Fibroblast of gingiva (primary cell): ENCODE data around the gene SYNJ2.

ENCODE experiments used
- DNase-seq: peaks from one replicate; pipeline ENCODE4 v3.0.0-alpha.2; 2011; ENCODE audit warnings: low read depth

SYNJ2 gene

DNA sequence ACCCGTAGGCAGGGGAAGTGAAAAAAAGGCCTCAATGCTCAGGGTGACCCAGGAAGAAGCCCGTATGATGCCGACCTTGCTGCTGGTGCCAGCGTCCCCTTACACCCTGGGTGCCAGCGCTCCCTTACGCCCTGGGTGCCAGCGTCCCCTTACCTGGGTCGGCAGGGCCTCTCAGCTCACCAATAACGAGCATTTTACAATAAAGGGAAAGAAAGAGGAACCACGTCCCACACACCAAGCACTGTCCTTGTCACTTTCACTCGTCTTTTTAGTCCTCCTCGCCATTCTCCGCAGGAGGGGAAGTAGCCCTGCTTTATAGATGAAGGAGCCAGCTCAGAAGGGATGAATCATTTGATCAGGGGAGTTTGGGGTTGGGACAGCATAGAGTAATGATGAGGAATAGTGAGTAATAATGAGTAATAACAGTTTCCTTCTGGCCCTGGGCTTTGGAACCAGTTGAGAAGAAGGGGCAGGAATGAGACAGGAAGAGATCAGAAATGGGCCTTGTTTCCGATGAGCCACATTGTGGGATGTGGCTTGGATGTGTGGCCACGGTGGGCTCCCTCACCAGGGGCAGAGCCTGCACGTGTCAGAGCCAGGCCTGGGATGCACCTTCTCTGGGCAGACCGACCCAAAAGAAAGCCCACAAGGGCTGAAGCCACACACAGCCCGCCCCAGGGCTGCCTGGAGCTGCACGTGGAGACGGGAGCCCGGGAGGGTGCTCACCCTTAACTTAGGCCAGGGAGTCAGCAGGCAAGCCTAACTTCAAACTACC lies 75.7 kb downstream of the SYNJ2 start:
- peak; percentile 91 for DNase-seq

DNA sequence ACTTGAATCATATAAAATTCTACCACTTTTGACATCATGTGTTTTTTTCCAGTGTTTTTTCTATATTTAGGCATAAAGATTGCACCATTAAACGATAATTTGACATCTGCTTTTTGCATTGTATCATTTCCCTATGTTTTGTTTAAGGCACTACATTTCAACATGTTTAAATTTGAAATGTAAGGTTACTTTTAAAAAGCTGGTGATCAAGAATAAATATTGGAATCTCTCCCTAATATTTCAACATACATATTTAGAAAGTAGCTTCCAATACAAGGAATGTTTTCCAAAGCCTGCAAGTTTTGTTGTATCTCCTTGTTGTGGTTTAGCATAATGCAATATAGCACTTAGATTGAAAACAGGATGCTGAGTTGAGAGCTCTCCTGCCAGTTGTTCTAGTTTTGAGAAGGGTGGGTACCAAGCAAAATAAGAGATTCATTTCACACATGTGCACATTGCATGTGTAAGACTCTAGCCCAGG lies 76.5 kb downstream of the SYNJ2 start:
- peak; percentile 94 for DNase-seq

DNA sequence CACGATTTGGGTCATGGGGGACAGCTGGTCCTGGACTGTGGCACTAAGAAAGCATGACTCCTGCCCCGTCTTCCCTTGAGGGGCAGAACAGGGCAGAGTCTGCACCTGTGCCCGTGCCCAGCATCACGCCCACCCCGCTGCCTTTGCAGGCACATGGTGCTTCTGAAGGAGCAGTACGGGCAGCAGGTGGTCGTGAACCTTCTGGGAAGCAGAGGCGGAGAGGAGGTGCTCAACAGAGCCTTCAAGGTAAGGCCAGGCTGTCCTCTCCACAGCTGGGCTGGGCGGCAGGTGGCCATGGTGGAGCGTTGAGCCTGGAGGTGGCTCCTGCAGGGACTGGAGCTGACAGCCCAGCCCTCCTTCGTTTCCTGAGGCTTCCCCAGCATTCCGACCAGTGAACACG lies 77.4 kb downstream of the SYNJ2 start:
- no peak for DNase-seq

DNA sequence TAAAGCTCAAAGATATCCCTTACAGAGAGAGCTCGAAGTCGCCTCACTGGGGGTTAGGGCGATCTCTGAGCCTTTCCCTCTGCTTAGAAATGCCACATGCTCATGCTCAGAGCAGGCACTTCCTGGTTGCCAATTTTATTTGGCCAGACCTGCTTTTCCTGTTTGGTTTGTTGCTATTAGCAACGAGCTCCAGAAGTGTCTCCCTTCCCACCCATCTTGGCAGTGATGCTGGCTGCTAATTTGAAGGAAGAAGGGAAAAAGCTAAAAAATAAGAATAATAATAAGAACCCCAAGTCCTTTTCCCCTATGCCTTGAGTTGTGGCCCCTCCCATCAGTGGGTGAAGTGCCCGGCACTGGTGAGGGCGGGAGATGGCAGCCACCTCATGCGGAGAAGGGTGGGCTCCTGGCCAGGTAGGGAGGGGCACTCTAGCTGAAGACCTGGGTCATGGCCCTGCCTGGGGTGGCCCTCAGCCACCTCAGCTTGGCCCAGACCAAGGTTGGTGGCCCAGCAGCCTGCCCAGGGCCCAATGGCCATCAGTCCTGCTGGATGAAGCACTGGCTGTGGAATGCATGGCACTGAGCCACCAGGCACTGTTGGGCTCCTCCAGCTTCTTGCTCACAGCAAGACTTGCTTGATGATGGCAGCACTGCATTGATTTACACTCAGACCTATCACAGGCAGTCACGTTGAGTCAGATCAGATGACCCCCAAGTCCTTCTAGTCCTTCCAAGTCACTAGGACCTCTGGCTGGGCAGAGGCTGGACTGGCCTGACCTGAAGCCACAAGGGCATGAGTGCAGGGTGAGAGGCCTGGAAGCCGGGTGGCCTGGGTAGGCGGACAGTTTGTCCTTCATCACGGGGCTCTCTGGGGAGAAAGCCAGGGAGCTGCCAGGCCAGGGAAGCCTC lies 79.0 kb downstream of the SYNJ2 start:
- peak; percentile 95 for DNase-seq

DNA sequence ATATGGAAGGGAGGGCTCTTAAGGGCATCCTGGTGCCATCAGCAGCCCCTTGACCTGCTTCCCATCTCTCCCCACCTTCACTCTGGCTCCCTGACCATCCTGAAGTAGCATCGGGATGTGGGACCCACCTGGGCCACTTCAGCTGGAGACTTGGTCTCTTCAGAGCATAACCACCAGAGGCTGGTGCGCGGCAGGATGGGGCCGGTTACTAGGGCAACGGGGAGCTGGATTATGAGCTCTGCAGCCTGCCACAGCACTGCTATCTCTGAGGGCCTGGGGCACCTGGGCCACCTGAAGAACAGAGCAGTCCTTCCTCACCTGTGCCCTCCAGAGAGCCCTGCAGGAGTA lies 79.7 kb downstream of the SYNJ2 start:
- DNase-seq, result no peak

DNA sequence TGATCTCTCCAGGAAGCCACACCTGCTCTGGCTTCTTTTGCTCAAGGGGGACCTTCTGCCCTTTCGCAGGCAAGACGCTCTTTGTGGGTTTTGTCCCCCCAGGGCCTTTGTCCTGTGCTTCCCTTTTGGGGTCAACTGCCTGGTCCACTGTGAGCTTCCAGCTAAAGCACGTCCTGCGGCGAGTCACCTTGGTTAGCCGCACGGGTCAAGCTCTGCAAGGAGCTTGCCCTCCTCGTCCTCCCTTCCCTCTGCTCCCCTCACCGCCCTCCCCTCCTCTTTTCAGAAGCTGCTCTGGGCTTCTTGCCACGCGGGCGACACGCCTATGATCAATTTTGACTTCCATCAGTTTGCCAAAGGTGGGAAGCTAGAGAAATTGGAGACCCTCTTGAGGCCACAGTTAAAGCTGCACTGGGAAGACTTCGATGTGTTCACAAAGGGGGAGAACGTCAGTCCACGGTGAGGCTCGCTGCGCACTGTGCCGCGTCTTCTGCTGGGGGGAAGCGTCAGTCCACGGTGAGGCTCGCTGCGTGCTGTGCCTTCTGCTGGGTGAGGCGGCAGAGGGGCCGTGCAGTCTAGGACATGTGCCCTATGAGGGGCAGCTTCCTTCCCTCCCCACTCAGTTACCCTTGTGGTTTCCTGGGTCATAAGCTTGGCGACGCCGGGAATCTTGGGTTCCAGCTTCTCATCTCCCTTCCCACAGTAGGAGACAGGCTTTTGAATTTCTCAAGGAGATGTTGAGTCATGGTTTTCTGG lies 80.2 kb downstream of the SYNJ2 start:
- peak; percentile 50 for DNase-seq

DNA sequence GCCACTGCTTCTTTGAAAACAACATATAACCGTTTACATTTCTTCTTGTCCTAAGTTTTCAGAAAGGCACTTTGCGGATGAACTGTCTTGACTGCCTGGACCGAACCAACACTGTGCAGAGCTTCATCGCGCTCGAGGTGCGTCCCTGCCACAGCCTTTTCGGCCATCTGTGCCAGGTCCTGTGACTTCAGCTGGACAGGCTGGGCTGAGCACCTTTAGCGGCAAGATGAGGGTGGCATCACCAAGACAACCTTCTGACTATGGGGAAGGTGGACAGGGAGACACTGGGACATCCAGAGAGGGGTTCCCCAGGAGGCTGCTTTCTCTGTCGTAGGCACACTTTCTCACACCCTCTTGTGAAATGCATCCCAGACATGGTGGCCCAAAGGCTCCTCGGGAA lies 82.1 kb downstream of the SYNJ2 start:
- no peak for DNase-seq

DNA sequence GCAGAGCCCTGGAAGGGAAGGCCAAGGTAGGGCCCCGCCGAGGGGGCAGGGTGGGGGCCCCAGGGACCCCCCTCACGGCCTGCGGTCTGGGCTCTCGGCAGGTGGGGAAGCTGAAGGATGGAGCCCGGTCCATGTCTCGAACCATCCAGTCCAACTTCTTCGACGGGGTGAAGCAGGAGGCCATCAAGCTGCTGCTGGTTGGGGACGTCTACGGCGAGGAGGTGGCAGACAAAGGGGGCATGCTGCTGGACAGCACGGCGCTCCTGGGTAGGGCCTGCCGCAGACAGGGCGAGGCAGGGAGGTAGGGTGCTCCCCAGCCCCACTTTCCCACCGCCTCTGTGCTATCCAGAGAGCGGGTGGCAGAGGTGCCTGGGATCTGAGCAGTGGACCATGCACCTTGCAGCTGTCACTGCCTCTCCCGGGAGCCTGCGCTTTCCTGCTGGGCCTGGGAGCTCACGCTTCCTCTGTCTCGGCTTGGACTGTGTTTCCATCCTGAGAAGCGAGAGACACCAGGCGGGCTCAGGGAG lies 83.1 kb downstream of the SYNJ2 start:
- no peak for DNase-seq

DNA sequence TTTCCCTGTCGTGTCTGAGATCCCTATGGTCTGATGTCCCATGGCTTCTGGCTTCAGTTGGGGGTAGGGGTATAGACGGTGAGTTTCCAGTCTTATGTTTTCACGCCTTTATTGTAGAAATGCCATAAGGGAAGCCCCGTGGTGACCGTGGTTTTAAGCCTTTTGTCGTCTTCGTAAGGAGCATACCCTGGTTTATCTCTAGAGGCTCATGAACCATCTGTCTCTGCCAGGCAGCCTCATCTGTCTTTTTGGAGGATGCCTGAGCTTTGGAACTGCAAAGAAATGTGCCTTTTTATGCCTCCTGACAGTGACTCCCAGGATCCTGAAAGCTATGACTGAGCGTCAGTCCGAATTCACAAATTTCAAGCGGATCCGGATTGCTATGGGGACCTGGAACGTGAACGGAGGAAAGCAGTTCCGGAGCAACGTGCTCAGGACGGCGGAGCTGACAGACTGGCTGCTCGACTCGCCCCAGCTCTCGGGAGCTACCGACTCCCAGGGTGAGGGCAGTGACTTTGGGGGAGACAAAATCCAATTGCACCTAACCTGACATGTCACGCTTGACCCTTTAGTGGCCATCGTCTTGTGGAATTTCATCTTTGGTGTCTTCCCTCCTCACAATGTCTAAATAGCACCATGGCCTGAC lies 84.6 kb downstream of the SYNJ2 start:
- DNase-seq, result no peak

DNA sequence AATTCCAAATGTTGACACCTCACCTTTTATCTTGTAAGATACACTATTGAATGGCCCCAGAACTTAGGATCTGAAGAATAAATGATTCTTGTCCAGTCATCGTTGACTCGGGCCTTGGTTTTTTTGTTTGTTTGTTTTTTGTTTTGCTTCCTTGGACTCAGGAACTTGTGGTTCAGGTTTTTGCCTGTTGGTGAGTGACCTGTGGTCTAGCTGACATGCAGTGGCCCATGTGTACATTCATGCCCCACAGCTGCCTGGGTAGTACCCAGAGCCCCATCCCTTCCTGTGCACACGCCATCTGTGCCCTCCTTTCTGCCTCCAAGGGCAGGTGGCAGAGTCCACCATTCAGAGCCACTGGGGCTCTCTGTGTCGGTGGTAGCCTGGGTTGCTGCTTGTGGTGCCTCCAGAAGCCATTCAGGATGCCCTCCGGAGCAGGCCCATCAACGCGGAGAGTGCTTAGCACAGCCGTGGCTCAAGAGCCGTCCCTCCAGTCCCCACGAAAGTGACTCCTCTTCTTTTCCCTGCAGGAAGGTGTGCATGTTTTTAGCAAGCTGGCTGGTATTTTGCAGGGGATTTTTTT lies 85.9 kb downstream of the SYNJ2 start:
- no peak for DNase-seq

DNA sequence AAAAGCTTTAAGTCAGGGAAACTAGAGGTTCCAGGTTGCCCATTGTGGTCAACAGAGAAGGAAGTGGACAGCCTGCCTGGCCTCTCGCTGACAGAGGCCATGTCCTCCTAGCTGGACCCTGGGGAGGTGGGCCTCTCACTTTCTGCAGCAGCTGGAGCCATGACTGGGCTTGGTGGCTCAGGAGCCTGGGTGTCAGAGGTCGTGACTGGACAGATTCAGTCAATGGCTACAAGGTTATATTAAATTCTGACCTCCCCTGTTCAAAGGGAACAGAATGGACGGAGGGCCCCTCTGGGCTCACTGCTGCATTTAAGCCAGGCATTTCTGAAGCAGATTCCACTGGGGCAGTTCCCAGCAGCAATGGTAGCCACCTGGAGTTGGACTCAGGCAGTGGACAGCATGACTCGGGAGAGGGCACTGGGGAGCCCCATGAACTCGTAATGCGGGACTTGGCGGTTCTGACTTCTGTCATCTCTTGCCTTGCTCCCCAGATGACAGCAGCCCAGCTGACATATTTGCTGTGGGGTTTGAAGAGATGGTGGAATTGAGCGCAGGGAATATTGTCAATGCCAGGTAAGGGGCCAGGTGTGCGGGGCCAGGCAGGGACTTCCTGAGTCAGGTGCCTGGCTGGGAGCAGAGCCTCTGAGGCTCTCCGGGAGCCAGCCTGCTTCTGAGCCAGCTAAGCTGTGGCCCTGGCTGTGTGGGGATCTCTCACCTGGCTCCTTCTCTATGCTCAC lies 86.7 kb downstream of the SYNJ2 start:
- no peak for DNase-seq

DNA sequence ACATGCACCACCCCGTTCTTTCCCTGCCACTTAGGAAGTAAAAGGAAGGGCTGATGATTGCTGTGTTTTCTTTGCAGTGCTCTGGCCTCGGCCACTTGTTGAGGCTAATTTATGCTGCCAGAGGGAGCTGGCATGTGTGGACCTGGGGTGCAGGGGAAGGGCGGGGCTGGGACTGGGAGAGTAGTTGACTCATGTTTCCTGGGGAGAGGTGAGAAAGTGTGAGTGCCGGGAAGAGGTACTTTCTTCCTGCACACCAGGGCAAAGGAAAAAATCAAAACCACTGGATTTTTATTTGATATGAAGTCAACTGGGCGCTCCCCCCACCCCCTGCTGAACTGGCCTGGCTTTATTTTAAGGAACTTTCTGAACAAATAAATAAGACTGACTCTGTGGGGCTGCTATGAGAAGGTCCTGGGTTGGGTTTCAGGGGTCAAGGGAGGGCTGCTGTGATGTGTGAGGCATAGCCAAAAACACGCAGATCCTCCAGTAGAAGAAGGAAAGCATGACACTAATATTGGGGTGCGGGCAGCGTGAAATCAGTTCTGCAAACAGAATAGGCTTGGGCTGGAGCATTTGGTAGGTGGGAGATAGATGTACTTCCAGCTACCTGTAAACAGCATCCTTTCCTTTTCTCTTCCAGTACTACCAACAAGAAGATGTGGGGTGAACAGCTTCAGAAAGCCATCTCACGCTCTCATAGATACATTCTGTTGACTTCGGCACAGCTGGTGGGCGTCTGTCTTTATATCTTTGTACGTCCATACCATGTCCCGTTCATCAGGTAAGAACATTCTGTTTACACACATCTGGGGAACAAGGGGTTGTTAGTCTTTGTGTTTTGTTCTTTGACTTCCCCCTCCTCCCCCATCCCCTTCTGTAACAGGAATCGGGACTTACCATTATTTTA lies 87.5 kb downstream of the SYNJ2 start:
- DNase-seq, result no peak

DNA sequence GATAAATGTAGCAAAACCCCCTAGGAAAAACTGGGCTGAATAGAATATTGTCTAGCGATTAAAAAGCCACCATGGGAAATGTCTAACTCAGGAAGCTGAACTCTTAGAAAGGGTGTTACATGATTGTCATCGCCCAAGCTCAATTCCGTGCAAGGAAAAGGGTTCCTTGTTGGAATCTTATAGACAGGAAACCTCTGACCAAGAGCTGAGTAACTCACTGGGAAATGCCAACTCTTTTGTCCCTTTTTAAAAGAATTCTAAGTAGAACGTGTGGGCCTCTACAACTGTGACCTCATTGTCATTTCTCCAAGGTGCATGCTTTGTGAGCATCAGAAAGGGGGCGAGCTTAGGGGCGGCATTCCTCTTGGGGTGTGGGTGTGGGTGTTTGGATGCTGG lies 88.1 kb downstream of the SYNJ2 start:
- DNase-seq, result no peak

DNA sequence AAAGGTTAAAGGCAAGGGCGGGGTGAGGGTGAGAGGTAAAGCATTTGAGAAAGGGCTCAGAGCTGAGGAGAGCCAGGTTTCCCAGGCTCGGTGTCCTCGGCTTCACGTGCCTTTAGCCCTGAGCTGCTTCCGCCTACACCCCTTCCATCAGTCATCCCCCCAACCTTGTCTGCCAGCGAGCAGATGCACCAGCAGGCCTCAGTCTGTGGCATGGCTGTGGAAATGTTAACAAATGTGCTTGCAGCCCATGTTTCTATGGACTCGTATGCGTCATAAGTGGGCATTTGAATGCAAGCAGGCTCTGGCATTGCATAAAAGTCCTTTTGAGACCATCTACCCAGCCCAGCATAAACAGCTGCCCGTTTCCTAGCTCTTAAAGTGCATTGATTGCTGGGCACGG lies 88.8 kb downstream of the SYNJ2 start:
- no peak for DNase-seq

DNA sequence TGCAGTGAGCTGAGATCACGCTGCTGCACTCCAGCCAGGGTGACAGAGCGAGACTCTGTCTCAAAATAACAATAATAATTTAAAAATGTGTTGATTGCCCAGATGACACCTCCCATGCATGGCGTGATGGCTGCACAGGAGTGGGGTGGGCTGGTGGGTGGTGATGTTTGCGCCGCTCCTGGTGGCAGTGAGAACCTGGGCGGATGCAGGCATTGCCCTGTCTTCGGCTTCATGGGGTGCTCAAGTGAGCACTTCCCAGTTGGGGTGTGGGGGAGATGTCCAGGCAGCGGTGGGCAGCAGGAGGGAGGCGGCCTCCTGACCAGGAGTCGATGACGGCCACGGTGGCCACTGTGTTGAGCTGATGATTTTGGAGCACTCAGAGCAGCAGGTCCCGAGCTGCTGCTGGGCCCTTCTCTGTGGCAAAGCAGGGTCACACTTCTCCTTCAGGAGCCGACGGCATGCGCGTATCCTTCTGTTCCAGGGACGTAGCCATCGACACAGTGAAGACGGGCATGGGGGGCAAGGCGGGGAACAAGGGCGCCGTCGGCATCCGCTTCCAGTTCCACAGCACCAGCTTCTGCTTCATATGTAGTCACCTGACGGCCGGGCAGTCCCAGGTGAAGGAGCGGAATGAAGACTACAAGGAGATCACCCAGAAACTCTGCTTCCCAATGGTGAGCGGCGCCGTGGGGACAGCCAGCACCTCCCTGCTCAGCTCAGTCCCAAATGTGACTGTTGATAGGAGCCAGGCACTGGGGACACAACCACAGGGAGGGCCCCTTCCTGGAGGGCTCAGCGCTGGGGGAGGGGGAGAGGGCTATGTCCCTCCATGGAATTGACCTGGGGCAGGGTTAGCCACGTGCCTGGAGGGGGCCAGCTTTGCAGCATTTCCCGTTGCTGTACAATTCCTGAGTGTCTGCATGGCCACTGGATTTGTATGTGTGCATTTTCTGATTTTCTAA lies 89.7 kb downstream of the SYNJ2 start:
- DNase-seq, result no peak

DNA sequence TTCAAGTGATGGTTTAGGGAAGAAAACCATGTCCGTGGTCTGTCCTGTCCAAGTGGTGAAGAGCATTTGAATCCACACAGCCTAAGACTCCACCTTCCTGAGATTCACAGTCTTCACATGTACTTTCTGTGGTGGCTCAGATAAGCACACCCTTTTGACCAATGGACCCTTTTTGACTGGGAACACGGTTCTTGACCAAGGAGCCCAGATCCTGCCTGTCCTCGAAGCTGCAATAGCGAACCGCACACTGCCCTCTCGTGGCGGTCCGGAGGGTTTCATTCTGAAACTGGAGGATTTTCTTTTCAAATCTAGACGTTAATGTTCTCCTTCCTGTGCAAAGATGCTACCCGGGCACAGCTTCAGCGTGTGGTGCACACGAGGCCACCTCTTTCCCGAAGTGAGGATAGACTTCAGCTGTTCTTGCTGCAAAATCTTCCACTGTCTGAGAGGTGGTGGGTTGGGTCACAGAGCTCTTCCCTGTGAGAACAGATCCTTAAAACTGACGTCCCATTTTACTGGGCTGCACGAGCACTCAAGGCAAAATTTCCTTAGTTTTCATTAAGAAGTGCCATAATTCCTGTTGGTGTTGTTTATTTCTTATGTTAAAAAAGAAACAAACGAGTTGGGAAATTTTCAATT lies 90.5 kb downstream of the SYNJ2 start:
- peak; percentile 58 for DNase-seq

DNA sequence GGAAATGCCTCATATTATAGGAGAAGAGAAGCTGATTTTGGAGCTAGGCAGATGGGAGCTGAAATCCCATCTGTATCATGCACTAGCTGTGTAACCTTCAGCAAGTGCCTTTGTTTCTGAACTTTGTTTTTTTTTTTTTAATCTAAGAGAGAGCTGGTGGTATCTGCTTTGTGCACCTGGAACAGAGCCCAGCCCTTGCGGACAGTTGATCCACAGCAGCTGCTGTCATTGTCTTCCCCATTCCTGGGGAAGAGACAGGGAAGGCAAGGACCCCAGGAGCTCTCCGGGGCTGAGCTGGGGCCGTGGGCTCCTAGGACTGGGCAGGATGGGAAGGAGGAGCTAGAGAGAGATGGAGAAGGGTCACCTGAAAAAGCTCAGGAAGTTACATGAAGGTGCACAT lies 92.1 kb downstream of the SYNJ2 start:
- DNase-seq, result no peak

DNA sequence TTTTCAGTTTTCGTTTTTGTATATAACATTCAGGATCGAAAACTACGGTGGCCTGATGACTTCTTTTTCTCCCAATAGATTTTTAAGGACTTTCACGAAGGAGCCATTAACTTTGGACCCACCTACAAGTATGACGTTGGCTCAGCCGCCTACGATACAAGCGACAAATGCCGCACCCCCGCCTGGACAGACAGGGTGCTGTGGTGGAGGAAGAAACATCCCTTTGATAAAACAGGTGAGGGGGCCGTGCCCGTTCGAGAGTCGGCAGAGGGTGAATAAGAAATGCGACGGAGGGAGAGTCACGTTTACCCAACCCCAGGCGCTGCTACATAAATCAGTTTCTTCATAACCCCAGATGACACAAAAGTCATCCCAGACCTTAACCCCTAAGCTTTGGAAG lies 94.9 kb downstream of the SYNJ2 start:
- no peak for DNase-seq
